ENCODE data around the gene WNT3. TPM values are rescaled to one million over a fixed set of nuclear protein-coding genes. Genes with fewer than 3 reads are reported as not detected.

Gene WNT3
- total RNA-seq, 1 experiment from 2014 or later: 8.8 TPM

- TF ChIP-seq CTCF (IDR thresholded peaks at IDR 0.05; ENCODE audit: insufficient read depth in 1 of 2, low read depth in 1 of 2, low read length in 1 of 2, severe bottlenecking in 1 of 2, unreplicated experiment in 1 of 2): no peak
- DNase-seq: no peak
- CTCF ChIA-PET: no interaction called here
- Mint-ChIP-seq H3K4me1 (ENCODE audit: low read depth, unreplicated experiment) (no peaks in the 10 kb centered on the region), H3K27me3 (ENCODE audit: insufficient read depth, unreplicated experiment) (peaks cover 3% of the 10 kb centered on the region), H3K4me3 (ENCODE audit: unreplicated experiment) (peak overlapping the region; percentile 63), H3K27ac (ENCODE audit: unreplicated experiment) (no peak overlapping the region), H3K36me3 (ENCODE audit: insufficient read depth, unreplicated experiment) (no peaks in the 10 kb centered on the region), H3K9me3 (ENCODE audit: unreplicated experiment) (no peaks in the 10 kb centered on the region)
- POLR2A ChIA-PET: no interaction called here
- H3K4me1 ChIP-seq: peaks cover 18% of the 10 kb centered on the region; the same call in 1 of the 2 replicates
- no TSS peak for BruUV-seq (replicated peaks)
- no peaks in the 10 kb centered on the region for H3K9me3 ChIP-seq
- intact Hi-C loops (cut with micrococcal nuclease; ENCODE audit: unreplicated experiment): no loop called here
- H3K27me3 ChIP-seq (replicated peaks; ENCODE audit: control insufficient read depth, insufficient read depth, low read length): no peaks in the 10 kb centered on the region
- H3K4me3 ChIP-seq (ENCODE audit: low read depth, low read length): no peak overlapping the region
- no peaks in the 10 kb centered on the region; the same call in 1 of the 2 replicates for H3K36me3 ChIP-seq (ENCODE audit: control insufficient read depth, insufficient read depth, low read length)
These were observed 1.2 kb downstream of the WNT3 start for GRCh38 chr17:46817151-46817900.

GRCh38 chr17:46815474-46816353 is 2.8 kb downstream of the WNT3 start:
- intact Hi-C loops (cut with micrococcal nuclease; ENCODE audit: unreplicated experiment): no loop called here
- H3K9me3 Mint-ChIP-seq (ENCODE audit: unreplicated experiment): no peaks in the 10 kb centered on the region
- BruUV-seq (replicated peaks): no TSS peak
- ChIA-PET POLR2A (no interaction called here), CTCF (interaction anchor here (0.6 kb wide), 3 partner anchors 39 to 81 kb away, joined by 4 to 5 read pairs (median 4); no protein-coding TSS in a partner anchor)
- Histone ChIP-seq H3K4me1 (peaks cover 20% of the 10 kb centered on the region), H3K27me3 (replicated peaks; ENCODE audit: control insufficient read depth, insufficient read depth, low read length) (no peaks in the 10 kb centered on the region), H3K36me3 (ENCODE audit: control insufficient read depth, insufficient read depth, low read length) (no peaks in the 10 kb centered on the region; the same call in 1 of the 2 replicates), H3K9me3 (no peaks in the 10 kb centered on the region), H3K4me3 (ENCODE audit: low read depth, low read length) (no peak overlapping the region)
- no peak overlapping the region for H3K27ac Mint-ChIP-seq (ENCODE audit: unreplicated experiment)
- no peak for TF ChIP-seq CTCF (IDR thresholded peaks at IDR 0.05; ENCODE audit: insufficient read depth in 1 of 2, low read depth in 1 of 2, low read length in 1 of 2, severe bottlenecking in 1 of 2, unreplicated experiment in 1 of 2)
- no peak overlapping the region for H3K4me3 Mint-ChIP-seq (ENCODE audit: unreplicated experiment)
- DNase-seq: no peak
- no peaks in the 10 kb centered on the region for H3K36me3 Mint-ChIP-seq (ENCODE audit: insufficient read depth, unreplicated experiment)
- no peaks in the 10 kb centered on the region for H3K4me1 Mint-ChIP-seq (ENCODE audit: low read depth, unreplicated experiment)
- peaks cover 3% of the 10 kb centered on the region for H3K27me3 Mint-ChIP-seq (ENCODE audit: insufficient read depth, unreplicated experiment)

GRCh38 chr17:46814446-46814845 is 4.0 kb downstream of the WNT3 start:
- BruUV-seq (replicated peaks): no TSS peak
- H3K27me3 Mint-ChIP-seq (ENCODE audit: insufficient read depth, unreplicated experiment): peaks cover 3% of the 10 kb centered on the region
- H3K27ac Mint-ChIP-seq (ENCODE audit: unreplicated experiment): no peak overlapping the region
- CTCF ChIA-PET: no interaction called here
- H3K9me3 ChIP-seq: no peaks in the 10 kb centered on the region
- intact Hi-C loops (cut with micrococcal nuclease; ENCODE audit: unreplicated experiment): no loop called here
- POLR2A ChIA-PET: no interaction called here
- peaks cover 23% of the 10 kb centered on the region for H3K4me1 ChIP-seq
- H3K4me1 Mint-ChIP-seq (ENCODE audit: low read depth, unreplicated experiment): no peaks in the 10 kb centered on the region
- no peak overlapping the region for H3K4me3 ChIP-seq (ENCODE audit: low read depth, low read length)
- no peak for TF ChIP-seq CTCF (IDR thresholded peaks at IDR 0.05; ENCODE audit: insufficient read depth in 1 of 2, low read depth in 1 of 2, low read length in 1 of 2, severe bottlenecking in 1 of 2, unreplicated experiment in 1 of 2)
- H3K9me3 Mint-ChIP-seq (ENCODE audit: unreplicated experiment): no peaks in the 10 kb centered on the region
- H3K27me3 ChIP-seq (replicated peaks; ENCODE audit: control insufficient read depth, insufficient read depth, low read length): no peaks in the 10 kb centered on the region
- H3K36me3 Mint-ChIP-seq (ENCODE audit: insufficient read depth, unreplicated experiment): no peaks in the 10 kb centered on the region
- H3K36me3 ChIP-seq (ENCODE audit: control insufficient read depth, insufficient read depth, low read length): no peaks in the 10 kb centered on the region; the same call in 1 of the 2 replicates
- no peak overlapping the region for H3K4me3 Mint-ChIP-seq (ENCODE audit: unreplicated experiment)
- no peak for DNase-seq
